GM12874 (cell line): Measurements from ENCODE around the gene C9orf50.

Experiments
- TF ChIP-seq, protein P1 (sequence below): IDR thresholded peaks from 2 replicates; pipeline ENCODE4 v1.5.1; 2011; ENCODE audit warnings: low read depth, mild to moderate bottlenecking, control low read depth, low read length, moderate library complexity; ENCODE audit not compliant: insufficient read depth

C9orf50 gene

DNA sequence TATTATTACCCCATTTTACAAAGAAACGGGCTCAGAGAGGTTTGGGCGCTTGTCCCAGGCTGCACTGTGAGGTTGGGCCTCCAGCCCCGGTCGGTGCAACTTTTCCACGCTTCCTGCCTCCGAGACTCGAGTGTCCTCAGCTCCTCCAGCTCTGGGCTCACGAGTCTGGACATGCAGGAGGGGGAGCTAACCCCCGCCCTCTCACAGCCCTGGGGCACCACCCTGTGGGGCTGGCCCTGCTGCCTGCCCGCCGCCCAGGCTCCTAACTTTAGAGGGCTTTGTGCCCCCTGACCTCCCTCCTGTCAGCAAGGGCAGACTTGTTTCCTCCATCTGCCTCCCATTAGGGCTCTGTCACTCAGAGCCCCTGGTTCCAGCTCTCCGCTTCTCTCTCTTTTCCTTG, 25.4 kb upstream of the C9orf50 start:
- TF ChIP-seq, protein P1, sequence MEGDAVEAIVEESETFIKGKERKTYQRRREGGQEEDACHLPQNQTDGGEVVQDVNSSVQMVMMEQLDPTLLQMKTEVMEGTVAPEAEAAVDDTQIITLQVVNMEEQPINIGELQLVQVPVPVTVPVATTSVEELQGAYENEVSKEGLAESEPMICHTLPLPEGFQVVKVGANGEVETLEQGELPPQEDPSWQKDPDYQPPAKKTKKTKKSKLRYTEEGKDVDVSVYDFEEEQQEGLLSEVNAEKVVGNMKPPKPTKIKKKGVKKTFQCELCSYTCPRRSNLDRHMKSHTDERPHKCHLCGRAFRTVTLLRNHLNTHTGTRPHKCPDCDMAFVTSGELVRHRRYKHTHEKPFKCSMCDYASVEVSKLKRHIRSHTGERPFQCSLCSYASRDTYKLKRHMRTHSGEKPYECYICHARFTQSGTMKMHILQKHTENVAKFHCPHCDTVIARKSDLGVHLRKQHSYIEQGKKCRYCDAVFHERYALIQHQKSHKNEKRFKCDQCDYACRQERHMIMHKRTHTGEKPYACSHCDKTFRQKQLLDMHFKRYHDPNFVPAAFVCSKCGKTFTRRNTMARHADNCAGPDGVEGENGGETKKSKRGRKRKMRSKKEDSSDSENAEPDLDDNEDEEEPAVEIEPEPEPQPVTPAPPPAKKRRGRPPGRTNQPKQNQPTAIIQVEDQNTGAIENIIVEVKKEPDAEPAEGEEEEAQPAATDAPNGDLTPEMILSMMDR = no peak

DNA sequence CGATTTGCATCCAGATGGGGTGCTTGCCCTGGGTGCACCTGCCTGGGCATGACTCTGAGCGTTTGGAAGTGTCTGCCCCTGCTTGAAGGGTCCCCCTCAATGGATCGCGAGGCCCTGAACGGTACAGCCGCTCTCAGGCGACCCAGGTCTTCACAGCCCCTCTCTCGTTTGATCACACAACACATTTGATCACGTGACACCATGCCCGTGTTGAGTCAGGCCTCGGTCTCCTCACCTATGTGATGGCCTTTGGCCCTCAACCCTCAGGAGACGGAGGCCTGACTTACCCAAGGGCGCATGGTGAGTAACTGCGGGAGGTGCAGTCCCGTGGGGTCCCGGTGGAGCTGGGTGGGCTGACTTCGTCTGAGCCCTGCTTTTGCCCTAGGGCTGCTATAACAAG, 24.0 kb upstream of the C9orf50 start:
- TF ChIP-seq, protein P1 = no peak

DNA sequence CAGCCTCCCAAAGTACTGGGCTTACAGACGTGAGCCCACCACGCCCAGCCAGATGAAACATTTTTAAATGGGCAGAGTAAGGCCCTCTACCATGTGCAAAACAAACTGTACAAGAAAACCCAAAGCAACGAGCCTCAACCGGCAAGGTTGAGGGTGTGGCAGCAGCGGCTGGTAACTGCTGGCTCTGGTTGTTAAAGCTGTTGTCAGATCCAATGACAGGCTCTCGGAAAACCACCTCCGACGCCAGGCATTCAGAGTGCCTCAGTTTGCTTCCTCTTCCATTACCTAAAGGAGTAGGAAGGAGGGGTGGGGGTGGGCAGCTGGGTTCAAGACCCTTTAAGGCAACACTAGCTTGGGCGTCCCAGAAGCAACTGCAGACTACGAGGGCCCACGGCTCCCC, 23.5 kb upstream of the C9orf50 start:
- TF ChIP-seq, protein P1 = no peak

DNA sequence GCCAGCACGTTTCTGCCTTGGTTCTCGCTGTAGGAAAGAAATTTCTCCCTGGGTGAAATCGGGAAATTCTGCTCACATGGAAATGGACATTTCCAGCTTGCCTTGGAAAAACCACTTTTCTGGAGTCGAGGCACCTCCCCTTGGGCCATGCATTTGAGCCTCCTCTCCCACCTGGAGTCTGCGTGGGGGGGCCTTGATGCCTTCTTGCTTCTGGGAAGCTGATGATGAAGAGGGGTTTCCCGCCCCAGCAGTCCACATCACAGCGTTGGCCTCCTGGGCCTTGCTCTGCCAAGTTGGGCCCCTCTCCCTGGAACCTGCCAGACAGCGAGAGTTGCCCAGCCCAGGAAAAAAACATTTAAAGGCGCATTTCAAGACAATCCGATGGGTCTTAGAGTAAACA, 22.8 kb upstream of the C9orf50 start:
- TF ChIP-seq, protein P1 = no peak

DNA sequence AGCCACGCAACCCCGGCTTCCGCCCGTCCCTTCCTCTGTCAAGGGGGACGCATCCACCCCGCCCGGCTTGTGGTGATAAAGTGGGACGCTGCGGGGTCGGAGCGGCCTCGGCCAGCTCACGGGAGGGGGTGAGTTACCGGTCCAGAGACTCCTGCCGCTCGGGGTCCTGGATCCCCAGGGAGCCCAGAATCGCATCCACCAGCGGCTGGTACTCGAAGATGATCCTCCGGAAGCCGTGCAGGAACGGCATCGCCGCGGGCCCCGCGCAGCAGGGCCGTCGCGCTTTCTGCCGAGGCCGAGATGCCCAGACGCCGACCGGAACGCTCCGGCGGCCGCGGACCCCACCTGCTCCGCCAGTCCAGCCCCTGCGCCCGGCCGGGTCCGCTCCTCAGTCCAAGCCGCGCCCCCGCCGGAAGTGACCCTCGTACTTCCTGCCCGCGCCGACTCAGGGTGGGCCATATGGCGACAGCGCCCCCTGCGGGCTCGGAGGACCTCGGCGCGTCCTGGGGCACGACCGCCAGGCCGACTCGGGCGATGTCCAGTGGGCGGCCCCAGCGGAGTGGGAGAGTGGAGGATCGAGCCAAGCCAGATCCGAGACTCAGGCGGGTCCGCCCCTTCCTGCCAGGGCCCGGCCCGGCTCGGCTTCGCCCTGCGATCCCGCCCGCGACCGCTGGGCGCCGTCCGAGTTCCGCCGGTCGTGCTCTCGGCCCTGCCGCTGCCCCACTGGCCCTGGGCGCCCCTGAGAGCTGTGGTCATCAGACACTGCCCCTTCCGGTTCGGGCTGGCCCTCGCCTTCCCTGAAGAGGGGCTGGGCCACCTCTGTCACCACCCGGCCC, 21.1 kb upstream of the C9orf50 start, which contains the start of gene ASB6:
TSS of gene ASB6 (minus strand) at position 402 of the 836 bp plus-strand sequence. CDS start at position 250, 152 bp downstream.
- TF ChIP-seq, protein P1 = peak; percentile 91

DNA sequence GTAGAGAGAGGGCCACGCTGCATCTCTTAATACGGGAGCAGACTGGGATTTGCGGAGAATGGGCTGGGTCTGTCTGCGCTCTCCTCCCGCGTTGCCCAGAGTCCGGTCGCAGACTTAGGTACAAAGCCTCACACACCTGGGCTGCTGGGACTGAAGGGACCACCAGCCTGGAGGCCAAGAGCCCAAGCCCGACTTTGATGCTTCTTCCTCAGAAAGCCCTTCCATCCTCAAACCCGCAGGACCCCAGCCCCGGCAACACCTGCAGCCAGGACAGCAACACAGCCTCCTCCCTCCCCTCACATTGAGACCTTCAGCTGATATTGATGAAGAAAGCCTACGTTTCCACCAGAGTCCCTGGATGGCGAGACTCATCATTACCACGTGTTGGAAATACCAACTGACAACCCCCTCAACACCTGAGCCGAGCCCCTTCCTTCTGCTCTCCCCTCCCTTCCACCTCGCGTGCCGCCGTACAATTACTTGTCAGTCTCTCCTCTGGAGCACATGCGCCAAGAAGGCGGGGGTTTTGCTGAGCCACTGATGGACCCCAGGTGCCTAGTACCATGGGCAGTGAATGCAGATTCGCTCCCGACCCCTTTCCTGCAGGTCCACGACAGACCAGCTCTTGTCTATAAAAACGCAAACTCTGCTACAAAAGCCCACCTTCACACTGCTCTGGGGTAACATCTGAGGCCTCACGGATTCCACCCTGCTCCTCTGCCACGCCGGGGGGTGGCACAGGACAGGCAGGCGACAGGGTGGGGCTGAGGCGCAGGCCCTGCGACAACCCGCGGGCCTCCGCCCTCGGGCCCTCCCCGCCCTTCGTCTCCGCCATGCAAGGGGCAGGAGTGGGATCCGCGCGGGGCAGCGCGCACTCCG, 20.2 kb upstream of the C9orf50 start:
- TF ChIP-seq, protein P1 = no peak

DNA sequence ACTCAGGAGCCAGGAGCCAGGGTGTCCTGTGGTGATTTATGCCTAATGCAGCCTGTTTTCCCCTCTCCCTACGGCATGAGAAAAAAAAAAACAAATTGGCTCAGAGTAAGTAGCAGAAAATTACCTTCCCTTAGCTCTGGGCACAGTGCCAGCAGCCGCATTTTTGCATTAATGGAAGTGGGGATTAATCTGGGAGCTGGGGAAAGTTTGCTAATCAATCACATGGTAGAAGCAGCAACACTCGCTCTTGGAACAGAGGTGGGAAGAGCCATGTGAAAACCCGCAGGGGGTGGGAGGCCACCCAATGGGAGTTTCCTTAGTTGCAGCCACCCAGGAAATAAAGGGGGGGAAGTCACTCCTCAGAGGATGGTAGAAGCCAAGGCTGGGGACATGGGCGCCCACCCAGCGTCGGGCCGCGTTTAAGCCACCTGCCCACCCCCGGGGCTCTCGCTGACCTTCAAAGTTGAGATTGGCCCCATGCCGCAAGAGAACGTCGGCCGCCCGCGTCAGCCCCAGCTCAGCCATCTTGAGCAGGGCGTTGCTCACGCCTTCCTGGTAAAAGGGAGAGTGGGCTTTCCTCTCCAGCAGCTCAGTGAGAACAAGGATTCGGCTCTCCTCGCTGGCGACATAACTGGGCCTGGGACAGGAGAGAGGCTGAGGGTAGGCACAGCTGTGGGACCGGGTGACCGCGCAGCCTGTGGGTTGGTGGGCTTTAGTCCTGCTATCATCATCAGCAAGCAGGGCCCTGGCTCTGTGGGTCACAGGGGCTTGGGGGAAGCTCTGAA, 19.4 kb upstream of the C9orf50 start:
- TF ChIP-seq, protein P1 = no peak
